GM21786 (cell line): ENCODE measurements around the gene HRH2.
"Not testable (repeated sequence)": the region's sequence is repeated elsewhere in the genome, so short reads cannot be mapped to it uniquely, and the experiment has no call there.

ENCODE experiments used
- ATAC-seq: cut with Tn5 transposase; IDR thresholded peaks from one replicate; pipeline ENCODE4 v1.9.1; 2021; ENCODE audit not compliant: unreplicated experiment

Gene HRH2

GRCh38 chr5:175735701-175736100, 77.8 kb downstream of the HRH2 start:
- no peak for ATAC-seq

GRCh38 chr5:175736652-175737051, 78.8 kb downstream of the HRH2 start:
- ATAC-seq, result no peak

- no peak for ATAC-seq
These were observed 79.6 kb downstream of the HRH2 start for GRCh38 chr5:175737481-175737880.

- ATAC-seq, result no peak
These were observed 80.3 kb downstream of the HRH2 start for GRCh38 chr5:175738126-175738525.

- ATAC-seq, result no peak
These were observed 80.8 kb downstream of the HRH2 start for GRCh38 chr5:175738602-175739133.

- no peak for ATAC-seq
These were observed 82.1 kb downstream of the HRH2 start for GRCh38 chr5:175740014-175740413.

GRCh38 chr5:175741556-175741955, 83.7 kb downstream of the HRH2 start:
- no peak for ATAC-seq

GRCh38 chr5:175742290-175742994, 84.6 kb downstream of the HRH2 start:
- ATAC-seq, result no peak

- no peak for ATAC-seq
These were observed 85.9 kb downstream of the HRH2 start for GRCh38 chr5:175743676-175744210.

GRCh38 chr5:175745210-175745609, 87.3 kb downstream of the HRH2 start:
- ATAC-seq, result no peak

GRCh38 chr5:175746851-175747250, 89.0 kb downstream of the HRH2 start:
- ATAC-seq, result no peak

- no peak for ATAC-seq
These were observed 89.7 kb downstream of the HRH2 start for GRCh38 chr5:175747539-175748060.

- no peak for ATAC-seq
These were observed 90.8 kb downstream of the HRH2 start for GRCh38 chr5:175748650-175749049.

GRCh38 chr5:175749591-175749990, 91.7 kb downstream of the HRH2 start:
- ATAC-seq, result no peak

GRCh38 chr5:175750511-175750931, 92.7 kb downstream of the HRH2 start:
- no peak for ATAC-seq

GRCh38 chr5:175751369-175751768, 93.5 kb downstream of the HRH2 start:
- ATAC-seq, result no peak

- no peak for ATAC-seq
These were observed 95.1 kb downstream of the HRH2 start for GRCh38 chr5:175752826-175753535.

- no peak for ATAC-seq
These were observed 95.9 kb downstream of the HRH2 start for GRCh38 chr5:175753536-175754402.

- not testable (repeated sequence) for ATAC-seq
These were observed 102.1 kb downstream of the HRH2 start for GRCh38 chr5:175759991-175760390.
